A673 (cell line): ENCODE data around the gene SLCO1A2.

Source experiments
- CTCF ChIP-seq: fragments of 300-800, 200-600 bp; sonication (generic); conservative IDR thresholded peaks from 2 replicates; pipeline ENCODE4 v1.5.1; 2017; ENCODE audit warnings: low read depth, mild to moderate bottlenecking, antibody characterized with exemption, low read length, moderate library complexity, mixed read lengths
- EZH2 ChIP-seq: fragments of 200-600 bp; sonication (generic); IDR thresholded peaks from 2 replicates; pipeline ENCODE4 v1.6.1; 2017; ENCODE audit warnings: borderline replicate concordance, low read depth, mild to moderate bottlenecking, mixed read lengths, antibody characterized with exemption, low read length; ENCODE audit not compliant: poor library complexity, severe bottlenecking

DNA sequence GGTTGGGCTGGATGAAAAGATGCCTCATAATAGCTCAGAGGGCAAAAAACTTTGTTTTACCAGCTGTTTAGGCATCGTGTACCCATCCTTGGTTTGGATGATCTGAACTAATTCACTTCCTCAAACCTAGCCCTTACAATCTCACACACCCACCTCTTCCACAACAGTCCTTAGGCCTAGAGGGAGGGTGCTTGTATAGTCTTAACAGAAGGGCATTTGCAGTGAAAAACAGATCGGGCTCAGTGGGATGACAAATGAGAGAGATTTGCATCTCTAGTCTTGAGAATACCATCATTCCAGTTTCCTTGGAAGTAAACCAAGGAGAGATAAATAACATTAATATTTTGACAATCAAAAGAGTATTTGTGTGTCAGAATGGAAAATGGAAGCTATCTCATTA lies 11.0 kb downstream of the SLCO1A2 start:
- TF ChIP-seq EZH2 = no peak
- TF ChIP-seq CTCF = no peak
